Measurements from ENCODE around the gene NF1. TPM values are rescaled to one million over a fixed set of nuclear protein-coding genes. Genes with fewer than 3 reads are reported as not detected.

The NF1 gene
- total RNA-seq, 1 donor from 2014 or later, result 53.7 TPM

- no peak overlapping the region for H3K4me3 ChIP-seq (ENCODE audit: insufficient read depth, low read depth, low read length)
- H3K9me3 ChIP-seq (ENCODE audit: insufficient read depth, low read depth, low read length), result no peaks in the 10 kb centered on the region
- H3K27me3 Mint-ChIP-seq (ENCODE audit: low read depth, unreplicated experiment), result no peaks in the 10 kb centered on the region
- DNase-seq (ENCODE audit: low read depth) (no peak), FAIRE-seq (no peak)
- H3K4me2 ChIP-seq (ENCODE audit: low read length), result no peak overlapping the region
- H3K9me3 Mint-ChIP-seq (ENCODE audit: unreplicated experiment), result no peaks in the 10 kb centered on the region
- H3K4me3 Mint-ChIP-seq (ENCODE audit: unreplicated experiment), result no peak overlapping the region
- H3K79me2 ChIP-seq (ENCODE audit: insufficient read depth, low read length), result no peaks in the 10 kb centered on the region
- no peak overlapping the region for H2AFZ ChIP-seq (ENCODE audit: low read depth, low read length)
- no peak for TF ChIP-seq CTCF (IDR thresholded peaks at IDR 0.05; ENCODE audit: insufficient read depth, low read depth, low read length)
- H3K27ac Mint-ChIP-seq (ENCODE audit: unreplicated experiment), result no peak overlapping the region
- H3K27ac ChIP-seq (ENCODE audit: low read depth, low read length), result no peak overlapping the region
- H4K20me1 ChIP-seq (ENCODE audit: insufficient read depth, low read length), result peaks cover 7% of the 10 kb centered on the region
- no peak overlapping the region for H3K9ac ChIP-seq (ENCODE audit: low read length)
- peaks cover 12% of the 10 kb centered on the region for H3K36me3 Mint-ChIP-seq (ENCODE audit: low read depth, unreplicated experiment)
- no peaks in the 10 kb centered on the region for H3K4me1 ChIP-seq (ENCODE audit: insufficient read depth, low read length)
- peaks cover 2% of the 10 kb centered on the region for H3K4me1 Mint-ChIP-seq (ENCODE audit: low read depth, unreplicated experiment)
- H3K36me3 ChIP-seq (ENCODE audit: insufficient read depth, low read length), result peaks cover 9% of the 10 kb centered on the region
- H3K27me3 ChIP-seq (ENCODE audit: insufficient read depth, low read length), result no peaks in the 10 kb centered on the region
Observed at GRCh38 chr17:31171701-31172100, 76.9 kb downstream of the NF1 start.

- Histone ChIP-seq H3K27me3 (ENCODE audit: insufficient read depth, low read length) (no peaks in the 10 kb centered on the region), H4K20me1 (ENCODE audit: insufficient read depth, low read length) (peaks cover 2% of the 10 kb centered on the region), H3K79me2 (ENCODE audit: insufficient read depth, low read length) (no peaks in the 10 kb centered on the region), H3K4me2 (ENCODE audit: low read length) (no peak overlapping the region), H2AFZ (ENCODE audit: low read depth, low read length) (no peak overlapping the region), H3K27ac (ENCODE audit: low read depth, low read length) (no peak overlapping the region), H3K4me3 (ENCODE audit: insufficient read depth, low read depth, low read length) (no peak overlapping the region), H3K36me3 (ENCODE audit: insufficient read depth, low read length) (peaks cover 9% of the 10 kb centered on the region), H3K4me1 (ENCODE audit: insufficient read depth, low read length) (no peaks in the 10 kb centered on the region), H3K9ac (ENCODE audit: low read length) (no peak overlapping the region), H3K9me3 (ENCODE audit: insufficient read depth, low read depth, low read length) (no peaks in the 10 kb centered on the region)
- Mint-ChIP-seq H3K4me1 (ENCODE audit: low read depth, unreplicated experiment) (no peaks in the 10 kb centered on the region), H3K4me3 (ENCODE audit: unreplicated experiment) (no peak overlapping the region), H3K9me3 (ENCODE audit: unreplicated experiment) (no peaks in the 10 kb centered on the region), H3K27ac (ENCODE audit: unreplicated experiment) (no peak overlapping the region), H3K36me3 (ENCODE audit: low read depth, unreplicated experiment) (peaks cover 16% of the 10 kb centered on the region), H3K27me3 (ENCODE audit: low read depth, unreplicated experiment) (no peaks in the 10 kb centered on the region)
- FAIRE-seq (no peak), DNase-seq (ENCODE audit: low read depth) (no peak)
- TF ChIP-seq CTCF (IDR thresholded peaks at IDR 0.05; ENCODE audit: insufficient read depth, low read depth, low read length) (no peak), EZH2 (IDR thresholded peaks at IDR 0.05; ENCODE audit: insufficient read depth, low read length) (no peak)
Observed at GRCh38 chr17:31172388-31172787, 77.6 kb downstream of the NF1 start.

GRCh38 chr17:31174215-31174614, 79.4 kb downstream of the NF1 start:
- Histone ChIP-seq H3K4me3 (ENCODE audit: insufficient read depth, low read depth, low read length) (no peak overlapping the region), H3K27ac (ENCODE audit: low read depth, low read length) (no peak overlapping the region), H3K4me1 (ENCODE audit: insufficient read depth, low read length) (no peaks in the 10 kb centered on the region), H3K9me3 (ENCODE audit: insufficient read depth, low read depth, low read length) (no peaks in the 10 kb centered on the region), H3K36me3 (ENCODE audit: insufficient read depth, low read length) (peaks cover 9% of the 10 kb centered on the region), H3K79me2 (ENCODE audit: insufficient read depth, low read length) (no peaks in the 10 kb centered on the region), H3K27me3 (ENCODE audit: insufficient read depth, low read length) (no peaks in the 10 kb centered on the region), H3K4me2 (ENCODE audit: low read length) (no peak overlapping the region), H2AFZ (ENCODE audit: low read depth, low read length) (no peak overlapping the region), H4K20me1 (ENCODE audit: insufficient read depth, low read length) (peaks cover 2% of the 10 kb centered on the region), H3K9ac (ENCODE audit: low read length) (no peak overlapping the region)
- no peaks in the 10 kb centered on the region for H3K27me3 Mint-ChIP-seq (ENCODE audit: low read depth, unreplicated experiment)
- H3K36me3 Mint-ChIP-seq (ENCODE audit: low read depth, unreplicated experiment), result peaks cover 20% of the 10 kb centered on the region
- no peak for DNase-seq (ENCODE audit: low read depth)
- no peak overlapping the region for H3K4me3 Mint-ChIP-seq (ENCODE audit: unreplicated experiment)
- H3K27ac Mint-ChIP-seq (ENCODE audit: unreplicated experiment), result no peak overlapping the region
- FAIRE-seq, result no peak
- TF ChIP-seq CTCF (IDR thresholded peaks at IDR 0.05; ENCODE audit: insufficient read depth, low read depth, low read length), result no peak
- TF ChIP-seq EZH2 (IDR thresholded peaks at IDR 0.05; ENCODE audit: insufficient read depth, low read length), result no peak
- no peaks in the 10 kb centered on the region for H3K4me1 Mint-ChIP-seq (ENCODE audit: low read depth, unreplicated experiment)
- no peaks in the 10 kb centered on the region for H3K9me3 Mint-ChIP-seq (ENCODE audit: unreplicated experiment)

Data from astrocyte (in vitro differentiated cells and primary cell).